Activated CD8-positive, alpha-beta T cell treated with anti-CD3 and anti-CD28 coated beads for 36 hours (primary cell): ENCODE results near the gene SLC5A9. TPM values are rescaled to one million over a fixed set of nuclear protein-coding genes. Genes with fewer than 3 reads are reported as not detected.

Experiments used
- ATAC-seq: fragments of 200-7000 bp; cut with Tn5 transposase; one replicate; pipeline ENCODE4 v1.10.0; 2021; ENCODE audit warnings: mild to moderate bottlenecking, moderate library complexity
- CTCF ChIA-PET: fragments of 350-600 bp; sonication (Branson Sonifier 250); formaldehyde crosslinking; loops from one replicate; lab custom pipeline; 2021; ENCODE audit warnings: antibody characterized with exemption; lab: Charles Lee
- POLR2A ChIA-PET: fragments of 350-600 bp; sonication (Branson Sonifier 250); formaldehyde crosslinking; loops from one replicate; lab custom pipeline; 2021; ENCODE audit warnings: antibody characterized with exemption; lab: Charles Lee
- DNase-seq: peaks from one replicate; pipeline ENCODE4 v3.0.0-alpha.2; 2020
- H3K27ac Mint-ChIP-seq: one replicate; pipeline ENCODE4 v1.8.0; 2021; ENCODE audit warnings: mild to moderate bottlenecking, mixed read lengths
- H3K27me3 Mint-ChIP-seq: one replicate; pipeline ENCODE4 v1.8.0; 2021; ENCODE audit warnings: mixed read lengths
- H3K36me3 Mint-ChIP-seq: one replicate; pipeline ENCODE4 v1.8.0; 2021; ENCODE audit warnings: low read depth, mixed read lengths
- H3K4me1 Mint-ChIP-seq: one replicate; pipeline ENCODE4 v1.8.0; 2021; ENCODE audit warnings: low read depth, mixed read lengths
- H3K4me3 Mint-ChIP-seq: one replicate; pipeline ENCODE4 v1.8.0; 2021; ENCODE audit warnings: mild to moderate bottlenecking, moderate library complexity, mixed read lengths
- H3K9me3 Mint-ChIP-seq: one replicate; pipeline ENCODE4 v1.8.0; 2021; ENCODE audit warnings: mixed read lengths
- intact Hi-C: fragments of 100-400 bp; cut with micrococcal nuclease; formaldehyde crosslinking; loops from one replicate; pipeline ENCODE4 v1.10.0; 2022
- total RNA-seq, 2 experiments: library from RNA; stranded (reverse); gene quantifications; one replicate each; pipeline ENCODE4 v1.2.3, GENCODE V29; 2021
- TF ChIP-seq, protein P1 (sequence below): fragments of 200-600 bp; IDR thresholded peaks from one replicate; pipeline ENCODE4 v1.8.0; 2022; ENCODE audit warnings: antibody characterized with exemption, mild to moderate bottlenecking

SLC5A9 gene
- total RNA-seq, 2 experiments from 2014 or later = not detected

DNA sequence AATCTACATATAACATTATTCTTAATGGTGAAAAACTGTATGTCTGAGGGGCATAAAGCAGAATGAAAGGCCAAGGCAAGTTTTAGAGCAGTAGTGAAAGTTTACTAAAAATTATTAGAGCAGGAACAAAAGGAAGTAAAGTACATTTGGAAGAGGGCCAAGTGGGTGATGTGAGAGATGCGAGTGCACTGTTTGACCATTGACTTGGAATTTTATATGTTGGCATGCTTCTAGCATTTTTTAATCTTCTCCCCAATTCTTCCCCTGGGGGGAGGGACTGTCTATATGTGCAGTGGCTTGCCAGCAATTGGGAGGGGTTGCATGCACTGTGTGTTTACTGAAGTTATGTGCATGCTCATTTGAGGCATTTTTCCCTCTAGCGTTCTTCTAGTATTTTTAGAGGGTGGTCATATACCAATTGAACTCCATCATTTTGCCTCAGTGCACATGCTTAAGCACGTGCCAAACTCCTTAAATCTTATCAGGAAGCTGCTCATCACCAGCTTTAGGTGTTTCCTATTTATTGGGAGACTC is 36.1 kb upstream of the SLC5A9 start:
- ATAC-seq = no peak
- Mint-ChIP-seq H3K4me1 (no peaks in the 10 kb centered on the region), H3K27ac (no peak overlapping the region), H3K4me3 (no peak overlapping the region), H3K27me3 (peaks cover 20% of the 10 kb centered on the region), H3K36me3 (no peaks in the 10 kb centered on the region), H3K9me3 (peaks cover 13% of the 10 kb centered on the region)
- CTCF ChIA-PET = no interaction called here
- no peak for DNase-seq
- intact Hi-C loops = no loop called here
- POLR2A ChIA-PET = no interaction called here
- TF ChIP-seq, protein P1, sequence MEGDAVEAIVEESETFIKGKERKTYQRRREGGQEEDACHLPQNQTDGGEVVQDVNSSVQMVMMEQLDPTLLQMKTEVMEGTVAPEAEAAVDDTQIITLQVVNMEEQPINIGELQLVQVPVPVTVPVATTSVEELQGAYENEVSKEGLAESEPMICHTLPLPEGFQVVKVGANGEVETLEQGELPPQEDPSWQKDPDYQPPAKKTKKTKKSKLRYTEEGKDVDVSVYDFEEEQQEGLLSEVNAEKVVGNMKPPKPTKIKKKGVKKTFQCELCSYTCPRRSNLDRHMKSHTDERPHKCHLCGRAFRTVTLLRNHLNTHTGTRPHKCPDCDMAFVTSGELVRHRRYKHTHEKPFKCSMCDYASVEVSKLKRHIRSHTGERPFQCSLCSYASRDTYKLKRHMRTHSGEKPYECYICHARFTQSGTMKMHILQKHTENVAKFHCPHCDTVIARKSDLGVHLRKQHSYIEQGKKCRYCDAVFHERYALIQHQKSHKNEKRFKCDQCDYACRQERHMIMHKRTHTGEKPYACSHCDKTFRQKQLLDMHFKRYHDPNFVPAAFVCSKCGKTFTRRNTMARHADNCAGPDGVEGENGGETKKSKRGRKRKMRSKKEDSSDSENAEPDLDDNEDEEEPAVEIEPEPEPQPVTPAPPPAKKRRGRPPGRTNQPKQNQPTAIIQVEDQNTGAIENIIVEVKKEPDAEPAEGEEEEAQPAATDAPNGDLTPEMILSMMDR = no peak

DNA sequence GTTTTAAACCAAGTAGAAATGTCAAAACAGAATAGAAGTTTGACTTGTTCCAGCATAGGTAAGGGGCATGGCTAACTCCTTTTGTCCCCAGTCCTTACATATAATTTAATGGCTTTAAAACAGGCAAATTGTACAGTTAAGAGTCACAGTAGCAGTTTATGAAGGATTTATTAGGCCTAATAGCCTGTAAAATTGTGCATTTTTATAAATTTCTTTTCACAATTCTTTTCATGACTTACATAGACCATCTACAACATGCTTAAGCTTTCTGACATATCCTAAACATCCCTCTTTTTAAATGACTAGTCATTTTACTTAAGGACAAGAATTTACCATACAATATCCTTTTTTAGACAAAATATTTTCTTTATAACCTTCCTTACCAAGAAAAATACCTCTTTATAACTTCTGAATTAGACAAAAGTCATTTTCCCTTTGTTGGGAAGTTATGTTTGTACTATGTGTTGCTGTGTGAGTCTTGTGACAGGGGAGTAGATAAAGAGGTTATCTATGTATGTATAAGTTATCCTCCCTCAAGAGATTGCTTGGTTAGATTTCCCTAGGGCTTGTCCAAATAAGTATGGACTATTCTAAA is 34.5 kb upstream of the SLC5A9 start:
- peaks cover 12% of the 10 kb centered on the region for H3K27me3 Mint-ChIP-seq
- no peak overlapping the region for H3K4me3 Mint-ChIP-seq
- intact Hi-C loops = no loop called here
- no peak for ATAC-seq
- no peaks in the 10 kb centered on the region for H3K36me3 Mint-ChIP-seq
- H3K27ac Mint-ChIP-seq = no peak overlapping the region
- H3K4me1 Mint-ChIP-seq = no peaks in the 10 kb centered on the region
- peaks cover 13% of the 10 kb centered on the region for H3K9me3 Mint-ChIP-seq
- DNase-seq = no peak
- ChIA-PET POLR2A (no interaction called here), CTCF (interaction anchor here (1.1 kb wide), 1 partner anchor 16 kb away, joined by 3 read pairs; no protein-coding TSS in a partner anchor)
- TF ChIP-seq, protein P1 = no peak

DNA sequence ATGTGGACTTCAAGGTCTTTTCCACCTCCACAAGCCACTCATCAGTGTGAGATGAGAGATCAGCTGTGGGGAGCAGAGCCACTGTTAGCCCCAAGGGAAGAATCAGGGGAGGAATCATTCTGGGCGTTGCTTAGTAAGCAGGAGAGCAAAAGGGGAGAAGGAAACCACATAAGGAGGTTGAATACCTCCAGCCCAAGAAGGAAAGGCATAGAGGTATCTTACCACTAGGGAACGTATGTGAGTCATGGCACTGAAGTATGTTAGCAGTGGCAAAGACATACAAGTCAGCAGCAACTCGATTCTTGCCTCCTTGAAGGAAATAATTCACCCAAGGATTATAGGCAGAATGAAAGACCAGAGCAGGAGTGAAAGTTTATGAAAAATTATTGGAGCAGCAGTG is 31.6 kb upstream of the SLC5A9 start:
- no peak overlapping the region for H3K27ac Mint-ChIP-seq
- TF ChIP-seq, protein P1 = no peak
- CTCF ChIA-PET = no interaction called here
- peaks cover 12% of the 10 kb centered on the region for H3K27me3 Mint-ChIP-seq
- DNase-seq (no peak), ATAC-seq (no peak)
- intact Hi-C loops = no loop called here
- no peaks in the 10 kb centered on the region for H3K36me3 Mint-ChIP-seq
- peaks cover 13% of the 10 kb centered on the region for H3K9me3 Mint-ChIP-seq
- no peaks in the 10 kb centered on the region for H3K4me1 Mint-ChIP-seq
- POLR2A ChIA-PET = no interaction called here
- H3K4me3 Mint-ChIP-seq = no peak overlapping the region

DNA sequence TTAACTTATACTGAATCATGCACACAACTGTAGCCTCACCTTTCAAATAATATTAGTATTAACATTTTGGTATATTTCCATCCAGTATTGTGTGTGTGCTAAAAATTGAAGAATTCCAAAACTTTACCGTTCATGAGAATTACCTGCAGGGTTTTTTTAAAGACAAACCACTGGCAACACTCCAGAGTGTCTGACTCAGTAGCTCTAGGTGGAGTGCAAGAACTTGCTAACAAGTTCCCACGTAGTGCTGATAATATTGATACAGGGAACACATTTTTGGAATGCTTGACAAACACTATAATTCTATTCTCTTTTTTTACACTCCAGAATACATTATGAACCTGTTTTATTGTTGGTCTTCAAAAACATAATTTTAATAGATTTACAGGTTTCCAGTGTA is 27.7 kb upstream of the SLC5A9 start:
- Mint-ChIP-seq H3K36me3 (no peaks in the 10 kb centered on the region), H3K9me3 (no peaks in the 10 kb centered on the region), H3K4me3 (no peak overlapping the region), H3K27me3 (peaks cover 5% of the 10 kb centered on the region), H3K4me1 (no peaks in the 10 kb centered on the region), H3K27ac (no peak overlapping the region)
- ChIA-PET CTCF (interaction anchor here (1.0 to 1.2 kb wide), 2 partner anchors 86 to 131 kb away, joined by 3 to 5 read pairs; no protein-coding TSS in a partner anchor), POLR2A (no interaction called here)
- intact Hi-C loops = no loop called here
- no peak for ATAC-seq
- no peak for DNase-seq
- TF ChIP-seq, protein P1 = no peak

DNA sequence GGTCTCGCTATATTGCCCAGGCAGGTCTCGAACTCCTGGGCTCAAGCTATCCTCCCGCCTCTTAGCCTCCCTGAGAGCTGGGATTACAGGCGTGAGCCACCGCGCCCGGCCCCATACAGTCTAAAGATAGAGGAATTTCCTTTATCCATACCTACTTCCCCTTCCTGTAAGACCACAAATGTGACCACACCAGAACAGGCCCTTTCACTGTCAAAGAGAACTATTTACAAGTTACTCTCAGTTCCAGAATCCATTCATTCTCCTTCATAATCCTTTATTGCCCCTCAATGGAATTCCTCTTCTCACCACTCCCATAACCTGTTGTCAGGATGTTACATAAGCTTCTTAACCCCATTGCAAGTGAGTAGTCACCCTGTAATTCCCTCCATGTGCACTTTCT is 26.3 kb upstream of the SLC5A9 start:
- no peak for ATAC-seq
- no peak overlapping the region for H3K4me3 Mint-ChIP-seq
- H3K36me3 Mint-ChIP-seq = no peaks in the 10 kb centered on the region
- no peaks in the 10 kb centered on the region for H3K9me3 Mint-ChIP-seq
- H3K27ac Mint-ChIP-seq = no peak overlapping the region
- peaks cover 3% of the 10 kb centered on the region for H3K27me3 Mint-ChIP-seq
- POLR2A ChIA-PET = no interaction called here
- TF ChIP-seq, protein P1 = no peak
- no peak for DNase-seq
- intact Hi-C loops = no loop called here
- no peaks in the 10 kb centered on the region for H3K4me1 Mint-ChIP-seq
- CTCF ChIA-PET = interaction anchor here (0.7 to 2.2 kb wide), 3 partner anchors 9 to 103 kb away, joined by 3 to 6 read pairs (median 4); no protein-coding TSS in a partner anchor
